ENCODE results near the gene CPOX.
"Not testable (repeated sequence)": the region's sequence is repeated elsewhere in the genome, so short reads cannot be mapped to it uniquely, and the experiment has no call there.

The CPOX gene

GRCh38 chr3:98593046-98593936, at the start of gene CPOX:
Gene CPOX (minus strand): TSS chr3:98593611. CDS start chr3:98593504, 107 bp downstream.
- DNase-seq (ENCODE audit: low read depth), result peak; percentile 73

- DNase-seq (ENCODE audit: low read depth), result not testable (repeated sequence)
These were observed 49.4 kb upstream of the CPOX start for GRCh38 chr3:98642769-98643168.

DNA sequence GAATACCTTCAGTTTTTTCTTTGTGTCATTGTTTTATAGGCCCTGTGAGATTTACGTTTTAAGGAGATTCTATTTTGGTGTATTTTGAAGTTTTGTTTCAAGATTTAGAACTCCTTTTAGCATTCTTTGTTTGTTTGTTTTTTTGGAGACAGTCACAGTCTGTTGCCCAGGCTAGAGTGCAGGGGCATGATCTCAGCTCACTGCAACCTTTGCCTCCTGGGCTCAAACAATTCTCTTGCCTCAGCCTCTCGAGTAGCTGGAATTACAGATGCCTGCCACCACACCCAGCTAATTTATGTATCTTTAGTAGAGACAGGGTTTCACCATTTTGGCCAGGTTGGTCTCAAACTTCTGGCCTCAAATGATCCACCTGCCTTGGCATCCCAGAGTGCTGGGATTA, 48.3 kb upstream of the CPOX start:
- not testable (repeated sequence) for DNase-seq (ENCODE audit: low read depth)

GRCh38 chr3:98638515-98638914, 45.1 kb upstream of the CPOX start:
- DNase-seq (ENCODE audit: low read depth), result not testable (repeated sequence)

- DNase-seq (ENCODE audit: low read depth), result no peak
These were observed 37.0 kb upstream of the CPOX start for GRCh38 chr3:98630416-98630815.

- no peak for DNase-seq (ENCODE audit: low read depth)
These were observed 34.9 kb upstream of the CPOX start for GRCh38 chr3:98628317-98628716.

DNA sequence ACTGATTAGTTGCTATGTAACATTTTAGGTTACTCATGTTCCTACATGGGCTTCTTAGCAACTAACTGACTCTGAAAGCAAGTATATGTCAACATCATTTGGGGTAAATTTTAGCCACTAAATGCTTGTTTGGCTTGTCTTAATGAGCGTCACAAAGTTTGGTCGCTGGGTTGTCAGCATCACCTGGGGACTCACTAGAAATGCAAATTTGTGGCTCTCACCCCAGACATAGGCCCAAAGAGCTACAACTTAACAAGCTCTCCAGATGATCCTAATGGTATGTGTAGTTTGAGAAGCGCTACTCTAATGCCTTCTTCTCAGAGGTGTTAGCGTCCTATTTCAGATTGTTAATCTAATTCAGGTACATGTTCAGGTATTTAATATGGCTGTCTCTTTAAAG, 32.7 kb upstream of the CPOX start:
- no peak for DNase-seq (ENCODE audit: low read depth)

DNA sequence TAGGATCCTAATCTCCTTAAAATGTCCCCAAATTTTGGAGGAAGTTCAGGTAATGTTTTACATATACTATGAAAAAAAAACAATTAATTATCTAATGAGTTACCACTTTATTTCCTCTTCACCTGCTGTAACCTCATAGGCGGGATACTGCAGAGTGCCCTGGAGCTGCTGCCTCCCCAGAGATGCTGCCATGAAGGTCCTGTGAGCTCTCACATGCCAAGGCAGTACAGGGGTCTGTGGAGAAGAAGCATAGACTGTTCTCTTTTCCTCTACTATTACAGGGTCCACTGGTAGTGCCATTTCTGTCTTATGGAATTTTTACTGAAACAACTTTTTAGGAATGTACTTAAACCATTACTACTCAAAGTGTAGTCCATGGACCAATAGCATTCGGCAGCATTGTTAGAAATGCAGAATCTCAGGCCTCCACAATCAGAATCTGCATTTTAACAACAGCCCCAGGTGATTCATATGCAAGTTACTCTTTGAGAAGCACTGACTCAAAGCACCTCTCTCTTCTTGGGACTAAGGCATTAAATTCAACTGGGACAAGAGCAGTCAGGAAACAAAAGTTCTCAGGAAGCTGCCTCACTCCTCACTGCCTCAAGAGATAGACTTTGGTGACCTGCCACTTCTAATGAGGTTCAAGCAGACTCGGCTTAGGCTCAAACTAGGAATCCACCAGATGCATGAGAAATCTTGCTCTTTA, 30.3 kb upstream of the CPOX start:
- DNase-seq (ENCODE audit: low read depth), result no peak

GRCh38 chr3:98617841-98618240, 24.4 kb upstream of the CPOX start:
- no peak for DNase-seq (ENCODE audit: low read depth)

DNA sequence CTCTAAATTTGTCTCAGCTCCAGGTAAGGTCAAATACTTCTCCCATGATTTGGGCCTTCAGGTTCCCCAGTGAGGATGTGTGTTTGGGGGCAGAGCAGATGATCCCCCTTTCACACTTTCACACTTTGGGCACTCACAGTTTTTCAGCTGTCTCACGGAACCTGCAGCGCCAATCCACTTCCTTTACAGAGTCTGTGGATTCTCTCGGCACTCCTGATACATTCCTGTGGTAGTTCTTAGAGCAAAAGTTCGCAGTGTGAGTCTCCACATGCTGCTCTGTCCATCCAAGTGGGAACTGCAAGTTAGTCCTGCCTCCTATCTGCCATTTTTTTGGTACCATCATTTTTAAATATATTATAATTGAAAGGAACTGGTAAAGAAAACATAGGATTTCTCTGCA, 20.2 kb upstream of the CPOX start:
- no peak for DNase-seq (ENCODE audit: low read depth)

GRCh38 chr3:98612996-98613517, 19.6 kb upstream of the CPOX start:
- no peak for DNase-seq (ENCODE audit: low read depth)

DNA sequence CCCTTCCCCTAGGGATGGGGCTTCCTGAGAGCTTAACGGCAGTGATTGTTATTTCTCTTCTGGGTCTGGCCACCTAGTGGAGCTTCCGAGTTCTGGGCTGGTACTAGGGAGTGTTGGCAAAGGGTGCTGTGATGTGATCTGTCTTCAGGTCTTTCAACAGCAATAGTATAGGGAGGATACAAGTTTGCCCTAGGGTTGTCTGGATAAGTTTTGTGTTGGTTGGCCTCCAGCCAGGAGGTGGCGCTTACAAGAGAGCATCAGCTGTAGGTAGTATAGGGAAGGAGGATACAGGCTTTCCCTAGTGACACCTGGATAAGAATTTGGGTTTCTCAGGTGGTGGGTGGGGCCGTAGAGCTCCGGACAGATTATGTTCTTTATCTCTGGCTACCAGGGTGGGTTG, 19.2 kb upstream of the CPOX start:
- DNase-seq (ENCODE audit: low read depth), result no peak

GRCh38 chr3:98608029-98608428, 14.6 kb upstream of the CPOX start:
- no peak for DNase-seq (ENCODE audit: low read depth)

DNA sequence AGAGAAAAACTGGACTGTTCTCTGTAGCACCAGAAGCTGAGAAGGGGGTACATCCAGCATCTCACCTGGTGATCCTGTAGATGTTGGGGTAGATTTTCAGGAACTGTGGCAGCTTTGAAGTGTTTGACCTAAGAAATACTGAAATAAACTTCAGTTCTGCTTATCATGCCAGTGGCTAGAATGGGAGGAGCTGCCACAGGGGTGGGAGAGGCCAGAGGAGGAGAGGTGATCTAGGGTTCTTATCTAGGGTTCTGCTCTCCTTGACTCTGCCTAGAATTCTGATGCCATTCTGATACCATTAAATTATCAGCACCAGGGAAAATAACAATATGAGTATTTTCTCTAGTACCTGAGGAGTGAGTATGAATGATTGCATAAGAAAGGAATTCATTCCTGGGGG, 10.2 kb upstream of the CPOX start:
- no peak for DNase-seq (ENCODE audit: low read depth)

- DNase-seq (ENCODE audit: low read depth), result no peak
These were observed 8.8 kb upstream of the CPOX start for GRCh38 chr3:98602078-98602678.

GRCh38 chr3:98601180-98601579, 7.8 kb upstream of the CPOX start:
- no peak for DNase-seq (ENCODE audit: low read depth)

GRCh38 chr3:98600412-98601095, 7.1 kb upstream of the CPOX start:
- DNase-seq (ENCODE audit: low read depth), result no peak

- no peak for DNase-seq (ENCODE audit: low read depth)
These were observed 6.4 kb upstream of the CPOX start for GRCh38 chr3:98599647-98600411.

GRCh38 chr3:98598492-98598891, 5.1 kb upstream of the CPOX start:
- DNase-seq (ENCODE audit: low read depth), result no peak

DNA sequence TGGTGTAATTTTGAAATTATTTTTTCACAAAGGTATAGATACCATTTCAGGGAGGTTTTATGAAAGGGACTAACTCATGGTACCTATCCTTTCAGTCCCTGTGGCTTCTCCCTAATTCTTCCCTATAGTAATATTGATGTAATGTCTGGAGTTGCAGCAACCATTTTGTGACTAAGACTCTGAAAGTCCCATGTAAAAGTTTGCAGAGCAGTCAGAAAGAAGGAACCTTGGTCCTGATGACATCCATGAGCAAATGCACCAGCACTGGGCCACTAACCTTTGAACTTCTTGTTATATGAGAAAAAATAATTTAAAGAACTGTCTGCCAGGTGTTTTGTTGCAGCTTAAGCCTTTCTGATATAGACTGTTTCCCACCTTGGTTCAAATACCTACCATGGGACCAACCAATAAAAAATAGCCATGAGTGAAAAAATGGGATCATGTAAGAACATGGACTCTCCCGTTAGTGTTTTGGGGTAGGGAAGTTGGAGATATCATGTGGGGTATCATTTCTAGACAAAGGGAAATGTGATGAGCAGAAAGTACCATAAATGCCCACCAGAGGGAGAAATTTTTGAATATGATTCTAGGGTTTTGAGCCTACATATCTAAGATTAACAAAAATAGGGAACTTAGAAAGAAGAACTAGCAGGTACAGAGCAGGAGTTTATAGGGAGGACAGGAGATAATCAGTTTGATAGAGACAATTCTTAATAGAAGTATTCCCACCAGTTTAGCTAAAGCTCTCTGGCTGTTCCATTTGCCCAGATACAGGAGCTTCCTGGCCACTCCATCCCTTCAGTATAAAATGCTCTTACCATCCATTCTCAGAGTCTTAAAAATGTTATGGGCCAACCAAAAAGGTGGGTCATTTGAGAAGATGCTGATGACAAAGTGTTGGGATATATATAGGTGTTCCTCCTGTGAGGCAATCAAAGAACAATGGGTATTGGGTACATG, 3.4 kb upstream of the CPOX start:
- no peak for DNase-seq (ENCODE audit: low read depth)

Data from activated T-helper 1 cell treated with Interleukin-2 at 50 U/mL for 16 hours (primary cell).